NOMO-1 treated with DMSO at 0.1 percent for 48 hours (cell line): ENCODE data around the gene LPP.

Experiments used
- DNase-seq: peaks from one replicate; lab custom pipeline; 2025; ENCODE audit not compliant: unreplicated experiment; lab: John Stamatoyannopoulos, UW

The LPP gene

DNA sequence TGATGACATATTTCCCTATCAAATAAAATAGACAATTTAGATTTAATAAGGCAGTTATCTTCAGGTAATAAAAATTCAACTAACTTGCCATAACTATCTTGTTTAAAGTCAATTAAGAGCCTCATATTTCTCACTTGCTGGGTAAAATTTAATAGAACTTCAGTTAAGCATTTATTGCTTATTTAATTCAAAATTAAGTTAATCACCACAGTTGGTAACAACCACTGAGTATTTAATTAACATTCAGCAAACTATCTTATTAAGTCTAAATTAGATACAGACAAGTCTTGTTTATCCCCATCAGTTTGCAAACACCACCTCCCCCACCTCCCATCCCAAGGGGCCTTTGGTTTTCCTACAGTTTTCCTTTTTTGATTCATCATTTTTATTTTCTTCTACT, 14.7 kb downstream of the LPP start:
- DNase-seq, result no peak

DNA sequence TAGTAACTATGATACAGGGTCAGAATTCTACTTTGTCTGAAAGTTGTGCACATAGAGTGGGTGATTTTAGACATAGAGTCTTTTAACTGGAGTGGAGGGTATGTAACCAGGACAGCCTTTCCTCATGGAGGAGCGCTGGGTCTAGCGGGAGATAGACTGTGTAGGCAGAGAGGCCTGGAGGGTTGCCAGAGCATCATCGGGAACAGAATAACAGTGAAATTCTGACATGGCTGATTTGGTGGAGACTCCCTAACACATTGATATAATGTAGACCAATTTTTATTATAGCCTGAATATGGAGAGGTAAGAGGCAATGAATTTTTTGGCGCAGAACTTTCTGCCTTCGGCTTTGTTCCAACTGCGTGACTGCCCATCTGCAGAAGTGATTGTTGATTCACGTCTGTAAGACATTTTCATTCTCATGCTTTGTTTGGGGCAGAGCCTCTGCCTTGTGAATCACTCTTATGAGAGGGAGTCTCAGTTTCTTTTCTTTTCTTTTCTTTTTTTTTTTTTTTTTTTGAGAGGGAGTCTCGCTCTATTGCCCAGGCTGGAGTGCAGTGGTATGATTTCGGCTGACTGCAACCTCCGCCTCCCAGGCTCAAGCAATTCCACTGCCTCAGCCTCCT, 16.0 kb downstream of the LPP start:
- DNase-seq, result no peak

DNA sequence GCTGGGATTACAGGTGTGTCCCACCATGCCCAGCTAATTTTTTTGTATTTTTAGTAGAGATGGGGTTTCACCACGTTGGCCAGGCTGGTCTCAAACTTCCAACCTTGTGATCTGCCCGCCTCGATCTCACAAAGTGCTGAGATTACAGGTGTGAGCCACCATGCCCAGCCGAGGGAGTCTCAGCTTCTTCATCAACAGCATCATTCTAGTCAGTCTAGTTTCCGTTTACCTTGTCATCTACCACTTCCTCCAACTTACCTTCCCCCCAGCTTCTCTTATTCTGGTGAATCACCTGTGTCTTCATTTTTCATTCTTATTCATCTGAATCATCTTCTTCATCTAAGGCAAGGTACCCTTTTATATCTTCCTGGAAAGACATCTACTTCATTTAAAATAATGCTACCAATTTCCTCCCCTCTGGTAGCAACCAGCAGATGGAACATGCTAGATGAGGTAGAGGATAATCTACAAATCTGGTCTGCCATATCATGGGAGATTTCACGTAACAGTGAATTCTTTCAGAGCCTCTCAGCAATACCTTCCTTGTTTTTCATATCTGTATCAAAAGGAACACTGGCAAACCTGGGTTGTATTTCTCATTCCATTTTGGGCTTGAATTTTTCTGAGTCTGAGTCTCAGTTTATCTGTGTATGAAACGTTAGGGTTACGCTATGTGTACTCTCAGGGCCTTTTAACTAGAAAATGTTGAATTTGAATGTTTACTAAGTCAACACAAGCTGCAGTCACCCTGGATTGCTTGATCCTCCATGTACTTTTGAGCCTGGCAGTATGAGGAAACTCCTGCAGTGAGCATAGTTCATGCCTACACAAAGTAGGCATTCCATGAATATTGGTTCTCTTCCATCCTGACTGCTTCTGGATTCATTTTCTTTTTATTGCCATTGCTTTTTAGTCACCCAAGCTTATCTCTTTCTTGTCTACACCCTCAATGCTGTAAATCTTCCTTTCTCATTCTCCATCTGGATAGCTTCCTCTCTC, 16.8 kb downstream of the LPP start:
- no peak for DNase-seq

DNA sequence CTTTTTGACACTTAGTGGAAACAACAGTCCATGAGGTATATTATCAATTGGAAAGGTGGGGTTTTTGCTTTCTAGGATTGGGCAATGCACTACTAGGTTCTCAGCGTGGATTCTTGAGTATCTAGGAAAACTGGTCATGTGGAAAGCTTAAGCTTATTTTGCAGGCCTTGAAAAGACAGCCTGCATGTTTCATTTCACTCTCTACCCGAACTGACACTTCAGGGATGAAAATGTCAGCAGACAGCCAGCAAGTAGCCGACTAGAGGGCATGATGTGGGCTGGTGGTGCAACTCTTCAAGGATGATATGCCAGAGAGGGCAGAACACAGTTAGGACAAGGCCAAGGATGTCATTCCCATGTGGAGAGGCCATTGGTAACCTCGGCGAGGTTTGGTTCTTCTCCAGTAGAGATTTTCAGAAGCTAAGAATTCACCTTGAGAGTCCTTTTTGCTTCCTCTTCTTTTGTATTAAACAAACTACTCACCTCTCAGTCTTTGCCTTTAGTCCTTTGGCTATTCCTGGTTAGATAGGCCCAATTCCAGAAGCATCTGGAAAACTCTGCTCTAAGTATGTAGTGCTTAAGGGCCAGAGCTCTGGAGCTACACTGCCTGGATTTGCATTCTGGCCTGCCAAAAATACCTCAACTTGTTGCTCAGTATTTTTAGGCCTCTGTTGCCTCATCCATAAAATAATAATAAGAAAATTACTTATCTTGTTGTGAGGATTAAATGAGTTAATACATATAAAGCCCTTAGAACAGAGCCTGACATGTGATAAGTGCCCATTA, 17.9 kb downstream of the LPP start:
- DNase-seq, result no peak

DNA sequence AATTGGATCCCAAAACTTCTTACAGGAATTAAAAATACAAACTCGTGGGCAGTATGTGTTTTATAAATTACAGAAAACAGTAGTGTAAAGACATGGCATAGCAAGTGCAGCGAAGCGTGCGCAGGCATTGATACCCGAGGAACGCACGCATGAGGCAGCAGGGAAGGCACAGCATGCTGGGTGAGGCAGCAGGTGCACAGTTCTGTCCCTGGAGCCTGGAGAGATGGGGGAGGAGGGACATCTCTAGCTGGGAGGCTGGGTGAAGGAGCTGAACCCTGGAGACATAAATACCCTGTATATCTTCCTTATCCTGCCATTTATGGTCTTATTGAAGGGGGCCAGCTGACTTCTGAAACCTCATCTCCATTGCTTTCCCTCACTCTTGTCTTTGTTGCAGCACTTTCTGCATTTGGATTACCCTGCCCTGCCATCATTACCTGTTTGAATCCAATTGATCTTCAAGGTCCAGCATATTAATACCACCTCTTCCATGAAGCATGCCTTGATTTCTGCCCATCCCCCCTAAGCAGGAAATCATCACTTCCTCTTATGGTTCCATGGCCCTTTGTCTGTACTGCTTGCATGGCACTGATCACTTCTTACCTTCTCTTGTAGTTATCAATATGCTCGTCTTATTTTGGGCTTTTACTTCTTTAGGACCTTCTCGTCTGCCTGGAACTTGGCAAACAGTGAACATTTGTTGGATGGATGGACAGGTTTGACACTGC, 20.5 kb downstream of the LPP start:
- peak; percentile 49 for DNase-seq

DNA sequence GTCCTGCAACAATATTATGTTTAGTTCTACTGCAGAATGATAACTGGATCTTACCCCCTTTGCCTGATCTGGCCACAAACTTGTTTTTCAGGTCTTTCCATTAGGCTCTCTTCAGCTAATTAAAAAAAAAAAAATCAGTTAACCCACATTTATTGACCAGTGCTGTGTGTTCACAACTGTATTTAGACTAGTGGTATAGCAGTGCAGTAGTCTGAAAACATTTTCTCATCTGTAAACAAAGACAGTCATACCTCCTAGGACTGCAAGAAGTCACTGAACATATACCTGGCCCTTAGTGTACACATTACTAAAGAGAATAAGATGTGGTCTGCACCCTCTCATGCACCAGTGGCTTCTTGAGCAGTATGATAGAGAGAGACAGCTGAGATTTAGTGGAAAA, 22.5 kb downstream of the LPP start:
- no peak for DNase-seq

DNA sequence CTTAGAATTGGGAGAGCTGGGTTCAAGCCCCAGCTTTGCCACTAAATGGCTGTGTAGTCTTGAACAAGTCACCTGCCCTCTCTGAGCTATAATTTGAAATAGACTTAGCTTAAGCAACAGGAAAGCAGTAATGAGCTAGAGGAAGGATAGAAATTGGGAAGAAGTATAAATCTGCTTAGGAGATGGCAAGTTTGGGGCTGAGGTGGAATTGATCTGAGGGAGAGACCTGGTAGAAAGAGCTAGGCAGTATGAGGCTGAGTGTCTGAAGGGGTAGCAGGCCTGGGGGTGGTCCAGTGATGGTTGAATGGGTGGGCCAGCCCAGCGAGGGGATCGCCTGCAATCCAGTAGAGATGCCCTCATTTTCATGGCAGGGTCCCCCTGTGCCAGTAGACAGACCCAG, 22.9 kb downstream of the LPP start:
- DNase-seq, result no peak

DNA sequence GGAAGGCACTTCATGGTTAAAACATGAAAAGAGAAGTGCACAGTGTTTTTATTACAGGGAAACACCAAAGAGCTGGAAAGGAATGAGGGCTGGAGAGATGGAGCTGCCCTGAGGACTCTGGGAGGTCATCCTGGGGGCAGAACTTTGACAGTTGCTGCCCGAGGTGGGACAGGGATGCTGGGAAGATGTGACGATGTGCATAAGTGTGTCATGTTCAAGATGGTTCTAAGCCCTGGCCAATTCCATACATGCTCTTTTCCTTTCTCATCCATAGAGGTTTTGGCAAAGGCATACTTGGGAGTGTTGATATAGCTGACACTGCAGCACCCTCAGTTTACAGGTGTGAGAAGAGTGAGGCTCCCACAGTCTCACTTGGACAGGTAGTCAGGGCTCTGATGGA, 23.8 kb downstream of the LPP start:
- DNase-seq, result no peak

DNA sequence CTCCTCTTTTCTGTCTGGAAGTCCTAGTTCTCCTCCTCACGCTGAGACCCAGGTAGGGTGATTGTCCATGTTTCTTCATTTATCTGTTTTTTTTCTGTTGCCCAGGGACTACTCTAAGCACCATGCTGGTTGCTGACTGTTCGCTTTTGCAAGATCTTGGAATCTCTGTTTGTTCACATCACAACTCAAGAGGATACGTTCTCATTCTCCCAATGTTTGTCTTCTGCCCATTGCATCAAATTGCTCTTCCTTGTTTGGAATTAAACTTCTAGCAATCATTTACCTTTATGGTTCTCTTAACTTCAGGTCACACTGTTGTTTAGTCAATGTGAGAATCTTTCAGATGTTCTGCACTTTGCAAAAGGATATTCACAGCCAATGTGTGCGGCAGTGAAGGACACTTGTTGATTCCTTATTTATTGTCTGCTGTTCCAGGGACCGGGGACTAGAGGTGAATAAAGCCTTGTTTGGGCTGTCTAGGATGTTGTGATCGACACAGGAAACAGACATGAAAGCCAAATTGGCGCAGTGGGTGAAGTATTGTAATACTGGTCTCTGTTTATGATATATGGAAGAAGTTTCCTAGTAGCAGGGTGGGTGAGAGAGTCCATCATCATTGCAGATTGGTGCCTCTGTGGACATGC, 24.5 kb downstream of the LPP start:
- DNase-seq, result no peak

DNA sequence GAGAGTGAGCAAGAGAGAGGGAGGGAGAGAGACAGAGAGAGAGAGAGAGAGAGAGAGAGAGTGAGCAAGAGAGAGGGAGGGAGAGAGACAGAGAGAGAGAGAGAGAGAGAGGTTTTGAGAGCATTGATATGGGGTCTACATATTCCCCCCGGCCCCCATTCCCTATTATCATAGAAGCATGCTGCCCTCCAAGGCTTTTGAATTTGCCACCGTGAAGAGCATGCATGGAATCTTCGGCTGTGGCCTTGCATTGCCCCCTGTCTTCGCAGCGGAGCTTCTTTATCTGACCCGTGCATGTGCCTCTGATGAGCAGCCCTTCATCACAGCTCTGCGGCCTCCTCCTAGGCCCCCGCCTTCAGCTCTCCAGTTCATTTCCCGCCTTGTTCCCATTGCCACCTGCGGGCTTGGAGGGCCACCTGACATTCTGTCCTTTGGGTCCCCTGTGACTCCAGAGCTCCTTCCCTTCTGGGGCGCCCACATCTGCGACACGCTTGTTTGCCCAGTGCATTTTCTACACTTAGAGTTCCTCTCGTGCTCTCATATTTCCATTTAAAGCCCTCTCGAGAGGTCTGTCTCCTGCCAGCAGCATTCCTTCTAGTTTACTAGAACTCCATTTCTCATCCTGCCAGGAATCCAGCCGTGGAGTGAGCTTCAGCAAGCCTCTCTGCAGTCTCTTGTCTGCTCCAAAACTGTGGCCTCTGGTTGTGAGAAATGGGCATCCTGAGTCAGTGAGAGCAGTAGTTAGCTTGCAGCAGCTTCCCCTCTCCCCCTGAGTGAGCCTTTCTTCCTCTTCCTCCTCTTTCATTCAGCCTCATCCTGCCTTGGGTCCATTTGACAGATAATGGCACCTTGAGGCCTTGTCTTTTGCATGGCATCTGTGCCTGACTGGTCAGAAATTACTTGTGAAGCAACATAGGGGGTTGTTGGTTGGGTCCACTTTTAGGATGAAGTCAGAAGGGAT, 25.3 kb downstream of the LPP start:
- DNase-seq, result no peak

DNA sequence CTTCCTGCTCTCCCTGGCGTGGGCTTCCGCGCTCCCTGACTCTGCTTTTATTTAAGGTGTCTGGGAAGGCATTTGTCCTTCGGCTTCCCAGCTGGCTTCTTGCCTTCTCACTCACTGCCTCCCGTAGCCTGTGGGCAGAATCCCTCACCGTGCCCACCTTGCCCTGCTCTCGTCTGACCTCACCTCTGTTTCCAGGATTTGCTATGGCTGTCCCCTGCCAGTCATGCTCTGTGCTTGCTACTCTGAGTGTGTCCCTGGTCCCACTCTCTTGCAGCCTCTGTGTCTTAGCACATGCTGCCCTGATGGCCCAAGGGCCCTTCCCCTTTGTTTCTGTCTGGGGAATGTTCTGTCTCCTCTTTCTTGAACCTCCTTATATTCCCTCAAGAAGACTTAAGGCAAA, 26.2 kb downstream of the LPP start:
- DNase-seq, result no peak

DNA sequence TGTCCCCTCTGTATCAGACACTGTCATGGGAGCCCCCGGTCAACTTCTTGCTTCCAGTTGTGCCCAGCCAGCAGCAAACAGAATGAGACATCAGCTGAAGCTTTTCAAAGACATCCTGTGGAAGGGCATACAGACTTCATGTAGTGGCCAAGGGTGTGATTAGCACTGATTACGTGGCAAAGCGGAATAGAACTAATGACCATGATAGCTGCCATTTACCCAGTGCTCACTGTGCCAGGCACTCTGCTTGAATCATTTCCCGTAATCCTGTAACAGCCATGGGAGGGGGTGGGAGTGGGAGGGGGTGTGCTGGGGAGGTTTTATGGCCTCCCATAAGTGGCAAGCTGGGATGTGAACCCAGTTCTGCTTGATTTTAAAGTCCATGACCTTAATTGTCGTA, 29.5 kb downstream of the LPP start:
- no peak for DNase-seq

DNA sequence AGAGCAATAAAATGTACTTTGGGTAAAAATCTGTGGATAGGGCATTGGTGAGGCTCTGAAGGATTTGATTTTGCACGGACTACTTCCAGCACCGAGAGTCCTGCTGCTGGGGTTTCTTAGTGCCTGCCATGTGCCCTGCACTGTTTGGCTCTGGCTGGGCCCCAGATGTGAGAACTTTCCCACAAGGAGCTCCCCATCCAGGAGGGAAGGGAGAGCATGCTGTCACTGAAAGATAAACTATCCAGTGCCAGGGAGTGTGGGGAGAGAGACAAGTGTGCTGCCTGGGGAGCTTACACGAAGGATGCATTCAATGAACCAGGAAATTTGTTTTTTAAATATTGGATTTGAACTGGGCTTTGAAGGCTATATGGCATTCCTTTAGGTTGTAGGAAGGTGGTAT, 30.2 kb downstream of the LPP start:
- DNase-seq, result no peak

DNA sequence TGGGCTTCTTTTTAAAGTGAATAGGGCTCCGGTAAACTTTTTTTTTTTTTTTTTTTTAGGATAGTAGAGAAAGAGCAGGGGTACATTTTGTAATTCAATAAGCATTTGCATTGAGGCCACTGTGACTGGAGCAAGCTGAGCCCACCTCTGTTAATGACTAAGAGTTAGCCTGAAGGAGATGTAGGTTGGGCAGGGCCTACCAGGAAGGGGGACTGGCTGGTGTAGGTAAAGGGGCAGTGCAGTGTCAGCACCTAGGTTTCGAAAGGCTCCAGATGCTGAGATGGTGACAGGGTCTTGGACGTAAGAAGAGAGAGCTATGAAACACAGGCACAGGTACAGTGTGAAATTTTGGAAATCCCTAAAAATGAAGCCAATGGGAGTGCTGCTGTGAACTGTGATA, 30.7 kb downstream of the LPP start:
- DNase-seq, result no peak

DNA sequence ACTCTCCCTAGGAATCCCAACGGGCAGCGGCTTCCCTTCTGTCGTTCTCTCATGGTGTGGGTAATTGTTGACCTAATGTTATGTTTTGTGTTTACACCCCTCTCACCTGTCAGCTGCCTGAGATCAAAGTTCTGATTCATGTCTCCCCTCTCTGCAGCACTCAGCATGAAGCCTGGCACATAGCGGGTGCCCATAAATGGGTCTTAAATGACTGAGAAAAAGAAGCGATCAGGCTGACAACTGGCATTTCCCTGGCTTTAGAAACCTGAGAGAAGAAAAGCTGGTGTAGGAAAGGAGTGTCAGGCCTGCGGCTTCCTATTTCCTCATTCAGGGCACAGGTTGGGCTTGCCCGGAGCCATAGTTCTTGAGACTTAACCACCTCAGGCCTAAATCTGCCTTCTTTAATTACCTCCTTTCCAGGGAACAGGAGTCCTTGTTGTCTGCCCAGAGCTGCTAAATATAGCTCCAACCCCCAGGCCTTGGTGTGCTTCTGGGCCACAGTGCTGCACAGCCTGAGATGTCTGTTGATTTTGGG, 31.8 kb downstream of the LPP start:
- DNase-seq, result peak; percentile 23

DNA sequence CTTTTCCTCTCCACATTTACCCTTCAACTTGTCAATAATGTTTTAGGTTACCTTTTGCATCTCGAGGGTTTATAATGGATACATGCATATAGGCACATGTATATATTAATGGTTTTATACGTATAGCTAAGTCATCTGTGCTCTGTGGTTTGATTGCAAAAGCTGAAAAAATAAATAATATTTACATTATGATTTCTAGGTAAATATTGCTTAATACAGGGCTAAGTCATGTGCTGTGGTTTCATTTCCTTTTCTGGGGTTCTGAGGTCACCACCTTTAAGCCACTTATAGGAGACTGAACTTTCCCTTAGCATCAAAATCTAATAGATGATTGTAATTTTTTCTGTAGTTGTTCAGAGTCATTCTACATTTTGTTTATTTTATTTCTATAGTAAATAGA, 33.1 kb downstream of the LPP start:
- peak; percentile 94 for DNase-seq

DNA sequence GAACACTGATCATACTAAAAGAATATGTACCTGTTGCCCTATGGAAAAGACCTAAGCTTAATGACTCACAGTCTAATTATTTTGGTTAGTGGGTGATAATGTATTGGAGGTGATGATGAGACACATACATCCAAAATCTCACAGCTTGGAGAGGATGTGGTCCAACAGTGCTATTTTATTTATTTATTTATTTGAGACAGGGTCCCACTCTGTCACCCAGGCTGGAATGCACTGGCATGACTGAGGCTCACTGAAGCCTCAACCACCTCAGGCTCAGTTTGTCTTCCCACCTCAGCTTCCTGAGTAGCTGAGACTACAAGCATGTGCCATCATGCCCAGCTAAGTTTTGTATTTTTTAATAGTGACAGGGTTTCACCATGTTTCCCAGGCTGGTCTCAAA, 35.0 kb downstream of the LPP start:
- no peak for DNase-seq

DNA sequence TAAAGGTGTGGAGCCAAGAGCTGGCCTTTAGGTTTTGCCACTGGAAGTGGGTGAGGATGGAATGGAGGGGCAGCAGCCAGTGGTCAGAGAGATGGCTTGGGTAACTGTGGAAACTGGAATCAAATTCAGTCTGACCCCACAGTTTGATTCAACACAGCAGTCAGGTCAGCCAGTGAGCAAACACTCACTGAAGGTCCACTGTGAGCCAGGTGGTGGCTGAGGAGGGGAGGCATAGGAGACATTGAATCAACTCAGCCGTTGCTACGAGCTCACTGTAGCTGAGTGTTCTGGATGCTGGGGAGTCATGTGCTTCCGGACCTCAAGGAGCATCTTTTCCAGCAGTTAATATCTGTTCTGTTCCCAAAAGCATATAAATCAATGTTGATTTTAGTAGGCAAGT, 37.5 kb downstream of the LPP start:
- no peak for DNase-seq

DNA sequence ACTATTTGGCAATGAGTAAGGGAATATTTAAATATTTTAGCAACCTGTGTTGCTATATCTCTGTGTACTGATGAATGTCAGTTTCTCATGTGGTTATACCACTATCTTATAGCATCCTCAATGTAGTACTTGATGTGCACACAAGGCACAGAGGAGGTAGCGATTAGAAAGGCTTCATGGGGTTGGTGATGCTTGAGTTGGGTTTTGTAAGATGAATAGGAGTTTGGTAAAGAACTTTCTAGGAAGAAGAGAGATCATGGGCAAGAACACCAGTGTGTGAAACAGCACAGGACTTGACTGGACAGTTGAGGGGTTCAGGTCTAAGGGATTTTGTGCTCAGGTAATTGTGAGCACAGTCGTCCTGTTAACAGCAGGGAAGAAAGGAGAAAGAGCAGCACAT, 38.1 kb downstream of the LPP start:
- no peak for DNase-seq
